Fibroblast of the aortic adventitia (primary cell): ENCODE measurements around the gene IFNL4. TPM values are rescaled to one million over a fixed set of nuclear protein-coding genes. Genes with fewer than 3 reads are reported as not detected.
A peak's percentile ranks its signal among the peaks of the same experiment; 100 is the strongest.
"Not testable (repeated sequence)": the region's sequence is repeated elsewhere in the genome, so short reads cannot be mapped to it uniquely, and the experiment has no call there.

Source experiments
- DNase-seq: peaks from one replicate; pipeline ENCODE4 v3.0.0-alpha.2; 2010; ENCODE audit warnings: low read depth
- H3K4me3 ChIP-seq: 2 replicates; pipeline ENCODE4 v1.5.1; 2011; ENCODE audit warnings: low read depth, mild to moderate bottlenecking, control low read depth, low read length, moderate library complexity
- total RNA-seq: library from RNA; depleted of rRNA; stranded (reverse); fragments of >200 nt; gene quantifications from 2 replicates; pipeline ENCODE4 v1.2.3, GENCODE V29; 2012; ENCODE audit warnings: low replicate concordance
- TF ChIP-seq, protein P1 (sequence below): IDR thresholded peaks from 2 replicates; pipeline ENCODE4 v1.5.1; 2011; ENCODE audit warnings: mild to moderate bottlenecking, low read length, control low read depth, inconsistent platforms; ENCODE audit not compliant: insufficient read depth

The IFNL4 gene
- total RNA-seq, 1 donor, result not detected

- H3K4me3 ChIP-seq, result no peak overlapping the region
- TF ChIP-seq, protein P1, sequence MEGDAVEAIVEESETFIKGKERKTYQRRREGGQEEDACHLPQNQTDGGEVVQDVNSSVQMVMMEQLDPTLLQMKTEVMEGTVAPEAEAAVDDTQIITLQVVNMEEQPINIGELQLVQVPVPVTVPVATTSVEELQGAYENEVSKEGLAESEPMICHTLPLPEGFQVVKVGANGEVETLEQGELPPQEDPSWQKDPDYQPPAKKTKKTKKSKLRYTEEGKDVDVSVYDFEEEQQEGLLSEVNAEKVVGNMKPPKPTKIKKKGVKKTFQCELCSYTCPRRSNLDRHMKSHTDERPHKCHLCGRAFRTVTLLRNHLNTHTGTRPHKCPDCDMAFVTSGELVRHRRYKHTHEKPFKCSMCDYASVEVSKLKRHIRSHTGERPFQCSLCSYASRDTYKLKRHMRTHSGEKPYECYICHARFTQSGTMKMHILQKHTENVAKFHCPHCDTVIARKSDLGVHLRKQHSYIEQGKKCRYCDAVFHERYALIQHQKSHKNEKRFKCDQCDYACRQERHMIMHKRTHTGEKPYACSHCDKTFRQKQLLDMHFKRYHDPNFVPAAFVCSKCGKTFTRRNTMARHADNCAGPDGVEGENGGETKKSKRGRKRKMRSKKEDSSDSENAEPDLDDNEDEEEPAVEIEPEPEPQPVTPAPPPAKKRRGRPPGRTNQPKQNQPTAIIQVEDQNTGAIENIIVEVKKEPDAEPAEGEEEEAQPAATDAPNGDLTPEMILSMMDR, result no peak
- DNase-seq, result no peak
Observed at GRCh38 chr19:39236527-39236926, 12.1 kb downstream of the IFNL4 start.

DNA sequence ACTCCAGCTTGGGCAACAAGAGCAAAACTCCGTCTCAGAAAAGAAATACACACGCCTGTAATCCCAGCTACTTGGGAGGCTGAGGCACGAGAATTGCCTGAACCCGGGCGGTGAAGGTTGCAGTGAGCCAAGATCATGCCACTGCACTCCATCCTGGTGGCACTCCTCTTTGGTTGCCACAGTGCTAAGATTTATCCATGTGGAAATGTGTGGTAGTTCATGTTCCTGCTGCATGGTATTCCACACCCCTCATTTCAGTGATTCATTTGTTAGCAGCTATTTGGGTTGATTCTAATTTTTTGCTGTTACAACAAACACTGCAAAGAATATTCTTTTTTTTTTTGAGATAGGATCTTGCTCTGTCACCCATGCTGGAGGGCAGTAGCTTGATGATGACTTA is 15.9 kb downstream of the IFNL4 start:
- TF ChIP-seq, protein P1, result no peak
- H3K4me3 ChIP-seq, result no peak overlapping the region

DNA sequence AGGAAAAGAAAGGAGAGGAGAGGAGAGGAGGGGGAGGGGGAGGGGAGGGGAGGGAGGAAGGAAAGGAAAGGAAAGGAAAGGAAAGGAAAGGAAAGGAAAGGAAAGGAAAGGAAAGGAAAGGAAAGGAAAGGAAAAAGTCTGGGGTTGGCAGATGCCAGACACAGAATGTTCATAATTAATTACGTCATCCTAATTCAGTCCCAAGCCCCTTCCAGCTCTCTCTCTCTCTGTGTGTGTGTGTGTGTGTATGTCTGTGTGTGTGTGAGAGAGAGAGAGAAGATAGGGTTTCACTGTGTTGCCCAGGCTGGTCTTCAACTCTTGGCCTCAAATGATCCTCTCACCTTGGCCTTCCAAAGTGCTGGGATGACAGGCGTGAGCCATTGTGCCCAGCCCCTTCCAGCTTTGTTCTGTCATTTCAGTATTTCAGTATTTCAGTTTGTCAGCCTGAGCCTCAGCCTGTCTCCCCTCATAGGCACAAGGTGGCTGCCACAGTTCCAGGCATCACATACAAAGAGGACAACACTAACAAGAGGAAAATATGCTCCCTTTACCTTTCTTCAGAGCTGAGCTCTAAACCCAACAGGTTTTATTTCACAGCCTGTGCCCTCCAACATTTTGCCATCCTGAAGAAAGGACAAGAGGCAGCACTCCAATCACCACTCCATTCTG is 18.4 kb downstream of the IFNL4 start:
- H3K4me3 ChIP-seq, result no peak overlapping the region
- DNase-seq, result no peak
- TF ChIP-seq, protein P1, result no peak

More for the DNA sequence above, 15.9 kb downstream of the IFNL4 start:
- no peak for DNase-seq

DNA sequence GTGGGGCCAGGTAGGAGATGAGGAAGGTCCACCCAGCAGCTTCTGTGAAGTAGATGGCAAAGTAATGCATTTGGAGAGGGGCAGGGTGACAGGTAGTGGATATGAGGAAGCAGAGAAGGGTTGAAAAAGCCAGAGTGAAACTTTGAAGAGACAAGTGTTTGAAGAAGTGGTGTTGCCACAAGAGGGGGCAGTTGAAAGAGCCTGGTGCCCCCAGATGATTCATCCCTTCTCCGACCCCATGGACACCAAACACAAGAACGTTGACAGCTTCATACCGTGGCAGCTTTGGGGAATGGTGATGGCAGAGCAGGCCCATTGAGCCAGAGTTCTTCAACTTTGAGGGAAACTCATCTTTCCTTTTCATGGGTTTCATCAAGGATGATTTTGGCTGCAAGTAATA is 23.7 kb downstream of the IFNL4 start:
- TF ChIP-seq, protein P1, result no peak
- no peak overlapping the region for H3K4me3 ChIP-seq
- no peak for DNase-seq

DNA sequence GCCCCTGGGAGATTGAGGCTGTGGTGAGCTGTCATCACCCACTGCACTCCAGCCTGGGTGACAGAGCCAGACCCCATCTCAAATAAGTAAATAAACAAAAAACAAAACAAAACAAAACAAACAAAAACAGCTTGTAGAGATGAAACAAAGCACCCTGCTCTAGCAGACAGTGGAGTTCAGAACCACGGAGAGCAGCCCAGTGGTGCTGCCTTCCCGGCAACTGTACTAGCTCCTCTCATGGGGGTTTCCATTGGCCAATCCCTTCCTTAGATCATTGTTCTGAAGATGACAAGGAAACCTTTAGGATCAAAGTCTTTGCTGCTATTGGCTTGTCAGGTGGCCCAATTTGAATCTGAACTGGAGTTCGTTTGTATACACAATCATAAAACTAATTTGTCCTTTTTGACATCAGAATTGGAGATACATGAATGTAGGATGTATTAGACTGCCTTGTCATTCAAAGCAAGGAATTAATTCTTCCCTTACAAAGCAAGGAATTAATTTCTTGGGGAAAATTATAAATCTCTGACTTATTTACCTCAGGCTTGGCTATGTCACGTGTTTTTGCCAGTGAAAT is 24.9 kb downstream of the IFNL4 start:
- TF ChIP-seq, protein P1, result no peak
- no peak overlapping the region for H3K4me3 ChIP-seq
- DNase-seq, result peak; percentile 20

DNA sequence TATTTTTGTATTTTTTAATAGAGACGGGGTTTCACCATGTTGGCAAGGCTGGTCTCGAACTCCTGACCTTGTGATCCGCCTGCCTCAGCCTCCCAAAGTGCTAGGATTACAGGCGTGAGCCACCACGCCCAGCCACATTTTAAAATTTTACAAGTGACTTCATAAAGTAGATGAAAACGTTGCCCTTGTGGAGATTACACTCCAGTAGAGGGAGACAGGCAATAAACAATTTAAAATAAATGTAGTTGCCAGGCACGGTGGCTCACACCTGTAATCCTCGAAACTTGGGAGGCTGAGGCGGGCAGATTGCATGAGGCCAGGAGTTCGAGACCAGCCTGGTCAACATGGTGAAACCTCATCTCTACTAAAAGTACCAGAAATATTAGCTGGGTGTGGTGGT is 29.5 kb downstream of the IFNL4 start:
- DNase-seq, H3K4me3 ChIP-seq: not testable (repeated sequence)

DNA sequence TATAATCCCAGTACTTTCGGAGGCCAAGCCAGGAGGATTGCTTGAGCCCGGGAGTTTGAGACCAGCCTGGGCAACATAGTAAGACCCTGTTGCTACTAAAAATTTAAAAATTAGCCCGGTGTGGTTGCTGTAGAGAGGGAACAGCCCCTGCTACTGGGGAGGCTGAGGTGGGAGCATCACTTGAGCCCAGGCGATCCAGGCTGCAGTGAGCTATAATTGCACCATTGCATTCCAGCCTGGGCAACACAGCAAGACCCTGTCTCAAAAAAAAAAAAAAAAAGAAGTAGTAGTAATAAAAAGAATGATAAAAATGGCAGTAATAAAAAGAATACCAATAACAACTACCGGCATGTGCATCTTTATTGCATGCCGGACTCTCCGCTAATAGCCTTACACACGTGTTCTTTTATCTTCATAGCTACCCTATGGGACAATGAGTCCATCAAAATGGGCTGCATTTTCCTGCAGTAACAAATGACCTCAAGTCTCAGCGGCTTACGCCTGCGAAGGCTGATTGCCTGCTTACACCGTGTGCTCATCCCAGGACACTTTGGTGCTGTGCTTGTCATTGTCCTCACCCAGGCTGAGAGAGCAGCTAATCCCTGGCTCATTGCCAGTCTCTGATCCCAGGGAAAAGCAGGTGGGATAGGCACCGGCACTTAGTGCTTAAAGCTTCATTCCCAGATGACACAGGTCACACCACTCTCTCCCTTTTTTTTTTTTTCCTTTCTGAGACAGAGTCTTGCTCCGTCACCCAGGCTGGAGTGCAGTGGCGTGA is 30.2 kb downstream of the IFNL4 start:
- no peak for DNase-seq
- TF ChIP-seq, protein P1, result no peak
- no peak overlapping the region for H3K4me3 ChIP-seq
